Measurements from ENCODE around the gene KCNJ2. TPM values are rescaled to one million over a fixed set of nuclear protein-coding genes. Genes with fewer than 3 reads are reported as not detected.

The KCNJ2 gene
- total RNA-seq, 1 experiment from 2014 or later = 0.15 TPM

DNA sequence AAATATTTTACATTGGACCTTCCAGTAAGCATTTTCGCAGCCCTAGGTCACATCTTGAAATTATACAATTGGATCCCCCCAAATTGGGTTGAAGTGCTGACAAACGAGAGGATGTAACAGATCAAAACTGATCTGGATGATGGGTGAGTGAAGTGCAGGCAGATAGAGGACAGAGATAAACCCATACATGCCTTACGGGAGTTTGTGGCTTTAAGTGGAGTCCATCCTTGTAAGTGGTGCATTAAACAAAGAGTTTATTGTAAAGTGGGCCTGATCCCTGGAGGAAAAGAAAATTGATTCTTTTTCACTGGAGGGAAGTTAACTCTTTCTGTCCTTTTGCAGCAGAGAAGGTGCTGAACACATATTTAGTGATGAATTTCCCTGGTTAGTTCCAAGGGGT lies 39.0 kb upstream of the KCNJ2 start:
- Mint-ChIP-seq H3K27ac (no peak overlapping the region), H3K9me3 (peaks cover 0 to 3% of the 10 kb centered on the region in 2 experiments; a peak in 1 of 5 replicates), H3K4me3 (no peak overlapping the region), H3K27me3 (ENCODE audit: low read depth) (no peaks in the 10 kb centered on the region; the same call in 1 of the 2 replicates), H3K36me3 (ENCODE audit: insufficient read depth in 1 of 3, low read depth in 3 of 3) (no peaks in the 10 kb centered on the region; a peak in 1 of 7 replicates), H3K4me1 (peaks cover 3 to 8% of the 10 kb centered on the region in 2 experiments)
- Histone ChIP-seq H3K56ac (ENCODE audit: insufficient read length, low read depth, low read length) (no peak overlapping the region), H2AK5ac (ENCODE audit: insufficient read length, low read length) (no peak overlapping the region), H2BK20ac (ENCODE audit: low read depth, low read length, poor library complexity, severe bottlenecking) (no peak overlapping the region), H4K8ac (replicated peaks; ENCODE audit: insufficient read length, low read depth, low read length) (no peak overlapping the region), H2AFZ (ENCODE audit: low read length) (no peak overlapping the region), H3K79me1 (ENCODE audit: insufficient read depth, low read depth, low read length, poor library complexity, severe bottlenecking) (no peaks in the 10 kb centered on the region), H3K79me2 (ENCODE audit: insufficient read depth, low read length) (no peaks in the 10 kb centered on the region), H3K4me2 (ENCODE audit: insufficient read depth, insufficient read length, low read length) (no peak overlapping the region), H3K23me2 (ENCODE audit: insufficient read length, low read depth, low read length, poor library complexity, severe bottlenecking) (no peaks in the 10 kb centered on the region), H3K27me3 (ENCODE audit: insufficient read depth, low read length) (no peaks in the 10 kb centered on the region), H2BK5ac (ENCODE audit: insufficient read length, low read length) (no peak overlapping the region), H3K14ac (ENCODE audit: insufficient read depth, low read length) (no peak overlapping the region), H2BK15ac (ENCODE audit: low read depth, low read length) (no peak overlapping the region), H4K20me1 (ENCODE audit: control insufficient read depth, insufficient read depth, insufficient read length) (no peaks in the 10 kb centered on the region), H3K18ac (ENCODE audit: insufficient read length, low read depth, low read length) (no peak overlapping the region), H3K23ac (ENCODE audit: insufficient read length, low read depth, low read length) (no peak overlapping the region), H3K4me1 (ENCODE audit: insufficient read depth, low read length) (no peaks in the 10 kb centered on the region), H3T11ph (ENCODE audit: low read length) (no peak overlapping the region), H3K9me3 (ENCODE audit: control insufficient read depth, low read depth, low read length) (no peaks in the 10 kb centered on the region), H4K5ac (ENCODE audit: insufficient read length, low read depth, low read length) (no peak overlapping the region), H3K27ac (ENCODE audit: insufficient read length, low read depth, low read length) (no peak overlapping the region), H2BK12ac (ENCODE audit: insufficient read length, low read depth, low read length) (no peak overlapping the region), H4K91ac (ENCODE audit: insufficient read length, low read depth, low read length) (no peak overlapping the region), H3K4ac (ENCODE audit: low read depth, low read length) (no peak overlapping the region), H2BK120ac (ENCODE audit: low read depth, low read length, poor library complexity, severe bottlenecking) (no peak overlapping the region), H3K9ac (ENCODE audit: extremely low read depth, insufficient read length, low read length) (no peak overlapping the region)
- WGBS (ENCODE audit: extremely low coverage, insufficient read length, low lambda C conversion rate) = no CpG with 5 or more reads among the region's 3 CpGs
- no peak for DNase-seq
- TF ChIP-seq, protein P1, sequence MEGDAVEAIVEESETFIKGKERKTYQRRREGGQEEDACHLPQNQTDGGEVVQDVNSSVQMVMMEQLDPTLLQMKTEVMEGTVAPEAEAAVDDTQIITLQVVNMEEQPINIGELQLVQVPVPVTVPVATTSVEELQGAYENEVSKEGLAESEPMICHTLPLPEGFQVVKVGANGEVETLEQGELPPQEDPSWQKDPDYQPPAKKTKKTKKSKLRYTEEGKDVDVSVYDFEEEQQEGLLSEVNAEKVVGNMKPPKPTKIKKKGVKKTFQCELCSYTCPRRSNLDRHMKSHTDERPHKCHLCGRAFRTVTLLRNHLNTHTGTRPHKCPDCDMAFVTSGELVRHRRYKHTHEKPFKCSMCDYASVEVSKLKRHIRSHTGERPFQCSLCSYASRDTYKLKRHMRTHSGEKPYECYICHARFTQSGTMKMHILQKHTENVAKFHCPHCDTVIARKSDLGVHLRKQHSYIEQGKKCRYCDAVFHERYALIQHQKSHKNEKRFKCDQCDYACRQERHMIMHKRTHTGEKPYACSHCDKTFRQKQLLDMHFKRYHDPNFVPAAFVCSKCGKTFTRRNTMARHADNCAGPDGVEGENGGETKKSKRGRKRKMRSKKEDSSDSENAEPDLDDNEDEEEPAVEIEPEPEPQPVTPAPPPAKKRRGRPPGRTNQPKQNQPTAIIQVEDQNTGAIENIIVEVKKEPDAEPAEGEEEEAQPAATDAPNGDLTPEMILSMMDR (conservative IDR thresholded peaks at IDR 0.05) = no peak

All from H9 (cell line).